GM19463 (cell line): ENCODE results near the gene PSMD13.

ENCODE experiments used
- ATAC-seq: cut with Tn5 transposase; IDR thresholded peaks from one replicate; pipeline ENCODE4 v1.9.1; 2021; ENCODE audit warnings: mild to moderate bottlenecking, moderate library complexity; ENCODE audit not compliant: unreplicated experiment

PSMD13 gene

DNA sequence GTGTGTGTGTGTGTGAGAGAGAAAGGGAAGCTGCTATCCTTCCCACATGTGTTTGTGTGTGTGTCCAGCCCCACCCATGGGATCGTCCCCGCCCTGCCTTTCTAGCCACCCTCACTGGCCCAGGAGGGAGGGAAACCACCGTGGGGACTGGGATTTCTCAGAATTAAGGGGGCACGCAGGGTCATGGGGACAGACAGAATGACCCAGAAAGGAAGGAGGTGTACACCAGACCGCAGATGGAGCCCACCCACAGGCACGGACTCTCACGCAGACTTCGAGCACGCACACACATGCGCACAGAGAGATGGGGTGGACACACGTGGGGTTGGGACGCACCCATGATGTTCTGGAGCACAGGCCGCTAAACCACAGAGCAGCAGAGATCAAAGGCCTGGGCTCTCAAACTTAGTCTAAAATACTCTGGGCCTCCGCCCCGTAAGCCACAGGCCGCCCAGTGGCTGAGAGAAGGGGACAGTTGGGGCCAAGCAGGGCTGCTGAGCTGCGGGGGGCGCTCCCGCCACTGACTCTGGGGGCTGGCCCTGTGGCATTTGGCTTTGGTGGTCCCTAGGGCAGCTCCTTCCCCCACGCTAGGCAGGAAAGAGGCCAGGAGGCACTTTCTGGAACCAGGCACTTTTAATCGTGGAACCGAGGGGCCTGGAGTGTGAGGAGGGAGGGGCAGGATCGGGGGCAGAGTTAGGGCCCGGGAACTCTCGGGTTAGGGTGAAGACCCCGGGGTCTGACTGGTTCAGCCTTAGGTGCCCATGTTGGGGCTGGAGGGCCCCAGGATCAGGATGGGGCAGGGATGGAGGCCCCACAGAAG is 61.0 kb downstream of the PSMD13 start:
- no peak for ATAC-seq

DNA sequence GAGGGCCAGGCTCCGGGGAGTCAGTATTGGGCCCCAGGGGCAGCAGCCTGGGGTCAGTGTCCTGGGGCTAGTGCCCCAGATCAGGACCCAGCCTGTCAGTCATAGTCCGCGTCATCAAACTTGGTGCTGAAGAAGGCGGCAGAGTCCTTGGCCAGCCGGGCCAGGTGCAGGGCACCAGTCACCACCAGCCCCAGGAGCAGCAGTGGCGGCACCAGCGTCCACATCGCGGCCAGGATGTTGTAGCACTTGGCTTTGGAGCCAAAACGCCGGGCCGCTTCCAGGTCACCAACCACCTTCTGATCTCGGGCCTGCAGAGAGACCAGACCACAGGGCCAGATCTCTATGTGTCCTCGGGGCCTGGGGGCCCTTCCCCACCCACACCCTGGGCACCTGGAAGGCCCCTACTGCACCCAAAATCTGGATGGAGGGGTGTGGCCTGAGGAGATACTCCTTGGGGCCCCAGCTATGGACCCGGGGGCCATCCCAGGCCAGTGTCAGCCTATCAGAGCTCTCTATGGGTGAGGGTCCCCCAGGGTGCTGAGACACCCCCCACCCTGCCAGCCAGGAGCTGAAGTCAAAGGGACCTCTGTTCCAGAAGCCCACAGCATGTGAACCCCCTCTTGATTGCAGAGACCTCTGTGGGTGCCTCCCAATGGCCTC is 61.8 kb downstream of the PSMD13 start:
- ATAC-seq = no peak

DNA sequence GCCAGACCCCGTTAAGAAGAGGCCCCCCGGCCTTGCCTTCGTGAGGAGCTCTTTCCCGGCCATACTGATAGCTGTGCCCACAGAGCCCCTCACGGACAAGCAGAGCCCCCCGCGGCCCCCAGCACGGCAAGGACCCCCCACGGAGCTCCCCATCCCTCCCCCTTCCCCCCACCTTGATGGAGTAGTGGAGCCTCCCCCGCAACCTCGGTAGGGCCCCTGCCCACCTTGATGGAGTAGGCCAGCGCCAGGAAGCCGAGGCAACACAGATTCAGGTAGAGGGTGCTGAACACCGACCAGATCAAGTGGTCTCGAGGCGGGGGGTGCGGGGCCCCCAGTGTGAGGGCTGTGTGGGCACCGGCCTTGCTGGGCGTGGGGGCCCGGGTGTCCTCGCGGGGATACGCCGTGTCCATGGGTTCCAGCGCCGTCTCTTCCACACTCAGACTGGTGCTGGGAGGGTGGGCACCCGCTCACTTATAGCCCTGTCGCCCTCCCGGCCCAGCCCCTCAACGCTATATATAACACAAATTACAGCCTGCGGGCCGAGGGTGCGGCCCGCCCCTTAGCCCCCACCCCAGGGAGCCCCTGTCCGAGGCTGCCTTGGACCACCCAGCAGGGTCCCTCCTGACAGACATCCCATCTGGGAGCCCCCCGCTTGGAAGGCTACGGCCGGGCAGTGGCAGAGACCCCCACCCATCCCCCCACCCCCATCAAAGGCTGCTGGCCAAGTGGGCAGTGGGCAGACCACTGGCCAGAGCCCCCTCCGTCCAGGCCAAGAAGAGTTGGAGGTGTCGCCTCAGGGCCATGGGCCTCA is 62.5 kb downstream of the PSMD13 start, which contains the start of gene IFITM5:
IFITM5 (minus strand) TSS at position 446 of the 811 bp plus-strand sequence; CDS start at position 410, 36 bp downstream.
- no peak for ATAC-seq

DNA sequence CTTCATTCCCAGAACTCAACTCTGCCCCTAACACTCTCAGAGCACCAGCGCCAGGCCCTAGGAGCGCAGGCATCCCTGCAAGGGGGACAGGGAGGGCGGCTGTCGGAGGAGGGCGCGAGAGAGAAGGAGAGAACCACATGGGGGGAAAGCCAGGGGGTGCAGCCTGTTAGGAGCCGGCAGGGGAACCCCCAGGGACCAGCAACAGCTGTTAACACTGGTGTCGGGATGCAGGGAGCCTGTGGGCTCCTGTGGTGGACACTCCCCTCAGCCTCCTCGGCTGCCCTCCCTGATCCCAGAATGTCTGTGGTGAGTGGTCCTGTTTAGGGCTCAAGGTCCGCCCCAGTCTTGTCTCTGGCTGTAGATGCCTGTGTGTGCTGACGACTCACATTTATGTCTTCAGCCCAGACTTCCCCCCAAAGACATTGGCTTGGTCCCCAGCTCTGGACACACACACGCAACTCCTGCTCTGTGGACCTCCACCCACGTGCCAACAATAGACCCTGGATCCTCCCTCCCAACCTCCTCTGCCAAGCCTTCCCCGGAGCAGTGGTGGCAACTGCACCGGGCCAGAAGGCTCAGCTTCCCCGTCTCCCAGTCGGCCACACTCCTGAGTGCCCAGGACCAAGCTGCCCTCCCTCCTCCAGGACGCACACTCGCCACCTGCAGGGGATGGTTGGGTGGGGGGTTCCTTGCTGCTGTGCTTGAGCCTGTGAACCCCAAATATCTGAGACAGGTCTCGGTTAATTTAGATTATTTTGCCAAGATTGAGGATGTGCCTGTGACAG is 63.4 kb downstream of the PSMD13 start:
- ATAC-seq = no peak
